GM23338 (cell line): ENCODE measurements around the gene WIPI1. TPM values are rescaled to one million over a fixed set of nuclear protein-coding genes. Genes with fewer than 3 reads are reported as not detected.

Source experiments
- ATAC-seq: fragments of 200-7000 bp; cut with Tn5 transposase; 3 replicates; pipeline ENCODE4 v1.9.1; 2020
- DNase-seq: peaks from one replicate; pipeline ENCODE4 v3.0.0-alpha.2; 2015; ENCODE audit warnings: low spot score
- H2AFZ ChIP-seq: fragments of 200-600 bp; sonication (generic); 2 replicates; pipeline ENCODE4 v1.8.0; 2016; ENCODE audit warnings: antibody characterized with exemption, mild to moderate bottlenecking, moderate library complexity
- H3F3A ChIP-seq: fragments of 200-600 bp; sonication (generic); replicated peaks from 2 replicates; pipeline ENCODE4 v1.8.0; 2017; ENCODE audit warnings: antibody characterized with exemption, mixed run types, low read depth
- H3K27ac ChIP-seq: fragments of 200-600 bp; sonication (generic); 2 replicates; pipeline ENCODE4 v1.6.1; 2016; ENCODE audit warnings: low read depth
- H3K27me3 ChIP-seq: fragments of 200-600 bp; sonication (generic); 2 replicates; pipeline ENCODE4 v1.8.0; 2016; ENCODE audit warnings: mild to moderate bottlenecking, mixed run types, moderate library complexity; ENCODE audit not compliant: insufficient read depth
- H3K36me3 ChIP-seq: fragments of 200-600 bp; sonication (generic); 2 replicates; pipeline ENCODE4 v1.8.0; 2016; ENCODE audit warnings: mild to moderate bottlenecking; ENCODE audit not compliant: insufficient read depth
- H3K4me1 ChIP-seq: fragments of 200-600 bp; sonication (generic); 2 replicates; pipeline ENCODE4 v1.8.0; 2016; ENCODE audit warnings: mild to moderate bottlenecking, moderate library complexity; ENCODE audit not compliant: insufficient read depth
- H3K4me2 ChIP-seq: fragments of 200-600 bp; sonication (generic); 2 replicates; pipeline ENCODE4 v1.7.1; 2017; ENCODE audit warnings: mixed run types
- H3K4me3 ChIP-seq: fragments of 200-600 bp; sonication (generic); 2 replicates; pipeline ENCODE4 v1.6.1; 2016; ENCODE audit warnings: mixed run types
- H3K79me2 ChIP-seq: fragments of 200-600 bp; sonication (generic); replicated peaks from 2 replicates; pipeline ENCODE4 v1.8.0; 2017; ENCODE audit warnings: mild to moderate bottlenecking; ENCODE audit not compliant: insufficient read depth
- H3K9me2 ChIP-seq: fragments of 200-600 bp; sonication (generic); 2 replicates; pipeline ENCODE4 v1.8.0; 2017; ENCODE audit not compliant: insufficient read depth
- H4K20me1 ChIP-seq: fragments of 200-600 bp; sonication (generic); replicated peaks from 2 replicates; pipeline ENCODE4 v1.8.0; 2017; ENCODE audit warnings: mild to moderate bottlenecking; ENCODE audit not compliant: insufficient read depth
- H3K27ac Mint-ChIP-seq: 2 replicates; pipeline ENCODE4 v1.8.0; 2020; ENCODE audit warnings: inconsistent platforms, mild to moderate bottlenecking, moderate library complexity, mixed read lengths
- H3K27me3 Mint-ChIP-seq: 3 replicates; pipeline ENCODE4 v1.8.0; 2022; ENCODE audit warnings: low read depth, mild to moderate bottlenecking, moderate library complexity, mixed read lengths, inconsistent platforms; ENCODE audit not compliant: insufficient read depth, poor library complexity
- H3K36me3 Mint-ChIP-seq: 3 replicates; pipeline ENCODE4 v1.8.0; 2021; ENCODE audit warnings: low read depth, mild to moderate bottlenecking, inconsistent platforms, moderate library complexity, mixed read lengths
- H3K4me1 Mint-ChIP-seq: 3 replicates; pipeline ENCODE4 v1.8.0; 2020; ENCODE audit warnings: mild to moderate bottlenecking, inconsistent platforms, mixed read lengths
- H3K4me3 Mint-ChIP-seq: 3 replicates; pipeline ENCODE4 v1.8.0; 2021; ENCODE audit warnings: moderate library complexity, mild to moderate bottlenecking, inconsistent platforms, mixed read lengths
- H3K9me3 Mint-ChIP-seq: 3 replicates; pipeline ENCODE4 v1.8.0; 2020; ENCODE audit warnings: moderate library complexity, mild to moderate bottlenecking, inconsistent platforms, mixed read lengths
- CTCF ChIP-seq, 2 experiments: fragments of 200-600 bp in 1 of 2; sonication (generic) in 1 of 2; conservative IDR thresholded peaks; 2 replicates each; pipeline versions ENCODE4 v1.5.1 to v1.6.1; 2016 to 2017; ENCODE audit warnings: antibody characterized with exemption in 2 of 2, low read depth in 2 of 2, mild to moderate bottlenecking in 2 of 2, moderate library complexity in 1 of 2
- ETS1 ChIP-seq: IDR thresholded peaks from 2 replicates; pipeline ENCODE4 v1.6.1; 2016; ENCODE audit warnings: antibody characterized with exemption
- EZH2 ChIP-seq: fragments of 200-600 bp; sonication (generic); IDR thresholded peaks from one replicate; pipeline ENCODE4 v1.8.0; 2017; ENCODE audit warnings: antibody characterized with exemption, mild to moderate bottlenecking, low read depth; ENCODE audit not compliant: unreplicated experiment
- EZH2phosphoT487 ChIP-seq: fragments of 200-600 bp; sonication (generic); IDR thresholded peaks from one replicate; pipeline ENCODE4 v1.8.1; 2018; ENCODE audit warnings: antibody characterized with exemption; ENCODE audit not compliant: unreplicated experiment
- JUNB ChIP-seq: IDR thresholded peaks from one replicate; pipeline ENCODE4 v1.6.1; 2016; ENCODE audit warnings: antibody characterized with exemption; ENCODE audit not compliant: unreplicated experiment
- NANOG ChIP-seq: IDR thresholded peaks from 2 replicates; pipeline ENCODE4 v1.6.1; 2016; ENCODE audit warnings: antibody characterized with exemption, borderline replicate concordance
- POLR2AphosphoS5 ChIP-seq: IDR thresholded peaks from 2 replicates; pipeline ENCODE4 v1.6.1; 2016; ENCODE audit warnings: antibody characterized with exemption, low read depth
- STAT1 ChIP-seq: IDR thresholded peaks from one replicate; pipeline ENCODE4 v1.6.1; 2016; ENCODE audit warnings: antibody characterized with exemption; ENCODE audit not compliant: unreplicated experiment
- ZNF114 ChIP-seq: fragments of 250-450 bp; sonication (Bioruptor Pico); IDR thresholded peaks from 2 replicates; pipeline ENCODE4 v1.5.0; 2020; ENCODE audit warnings: mild to moderate bottlenecking, moderate library complexity
- ZNF331 ChIP-seq: fragments of 250-450 bp; sonication (Bioruptor Pico); IDR thresholded peaks from 2 replicates; pipeline ENCODE4 v1.5.0; 2020; ENCODE audit warnings: low read depth, mild to moderate bottlenecking, moderate library complexity
- ZNF462 ChIP-seq: fragments of 250-450 bp; sonication (Bioruptor Pico); IDR thresholded peaks from 2 replicates; pipeline ENCODE4 v1.5.0; 2020; ENCODE audit warnings: mild to moderate bottlenecking, moderate library complexity
- polyA plus RNA-seq: library from polyadenylated mRNA; unstranded; fragments of >200 nt; fragmentation: Nextera tagmentation; extraction: Ambion mirVana; gene quantifications from 2 replicates; pipeline ENCODE4 v1.2.1, GENCODE V29; 2016
- total RNA-seq: library from RNA; depleted of rRNA; stranded (reverse); fragments of >200 nt; shearing (Covaris generic); gene quantifications from 2 replicates; pipeline ENCODE4 v1.2.3, GENCODE V29; 2014

The WIPI1 gene
- total and polyA plus RNA-seq, 2 experiments from 2014 or later = 24.1 to 29.3 TPM

GRCh38 chr17:68435361-68435760 is 21.9 kb downstream of the WIPI1 start (continued):
- TF ChIP-seq ZNF462 (CRISPR knock-in tag) = no peak
- no peak for TF ChIP-seq EZH2phosphoT487
- TF ChIP-seq ZNF114 (CRISPR knock-in tag) = no peak
- no peak for TF ChIP-seq STAT1

GRCh38 chr17:68433911-68434508 is 23.3 kb downstream of the WIPI1 start:
- H3K27ac Mint-ChIP-seq = peak overlapping the region; percentile 49; the same call in 1 of the 2 replicates
- H3K4me1 ChIP-seq = no peaks in the 10 kb centered on the region
- ATAC-seq (no peak), DNase-seq (no peak)
- peaks cover 9% of the 10 kb centered on the region for H3K4me1 Mint-ChIP-seq
- no peaks in the 10 kb centered on the region for H3K9me2 ChIP-seq
- H3K36me3 Mint-ChIP-seq = peaks cover 13% of the 10 kb centered on the region; the same call in 2 of the 3 replicates
- H3K9me3 Mint-ChIP-seq = no peaks in the 10 kb centered on the region
- no peak overlapping the region for H3K4me3 ChIP-seq
- no peak overlapping the region for H3K4me3 Mint-ChIP-seq
- H4K20me1 ChIP-seq = no peaks in the 10 kb centered on the region
- H2AFZ ChIP-seq = no peak overlapping the region
- H3K27ac ChIP-seq = no peak overlapping the region
- no peaks in the 10 kb centered on the region for H3K27me3 ChIP-seq
- no peaks in the 10 kb centered on the region for H3K79me2 ChIP-seq
- no peaks in the 10 kb centered on the region for H3F3A ChIP-seq
- peaks cover 2% of the 10 kb centered on the region for H3K27me3 Mint-ChIP-seq
- H3K36me3 ChIP-seq = no peaks in the 10 kb centered on the region
- no peak overlapping the region for H3K4me2 ChIP-seq
- TF ChIP-seq ETS1 (no peak), STAT1 (no peak), EZH2phosphoT487 (no peak), ZNF331 (CRISPR knock-in tag) (no peak), POLR2AphosphoS5 (no peak), CTCF (conservative IDR thresholded peaks at IDR 0.05; ENCODE audit: low read depth in 2 of 2) (no peak), ZNF114 (CRISPR knock-in tag) (no peak), NANOG (no peak), EZH2 (no peak), JUNB (no peak)
